Gastroesophageal sphincter (tissue), 4 donors: ENCODE data around the gene TM4SF5. TPM values are rescaled to one million over a fixed set of nuclear protein-coding genes. Genes with fewer than 3 reads are reported as not detected.
"Not testable (repeated sequence)": the region's sequence is repeated elsewhere in the genome, so short reads cannot be mapped to it uniquely, and the experiment has no call there.

Experiments
- ATAC-seq: fragments of 150-250 bp; one replicate; pipeline ENCODE4 v1.9.1; 2016; ENCODE audit warnings: mild to moderate bottlenecking, moderate library complexity
- H3K27ac ChIP-seq, 4 donors: fragments of 200-600 bp; sonication (generic) in 3 of 4; 1 replicate in 3 of 4; 2 replicates in 1 of 4; pipeline ENCODE4 v1.5.1; 2016 to 2019
- H3K27me3 ChIP-seq: fragments of 200-600 bp; sonication (generic); one replicate; pipeline ENCODE4 v1.5.1; 2019
- H3K36me3 ChIP-seq, 2 donors: fragments of 200-600 bp; sonication (generic); one replicate each; pipeline ENCODE4 v1.5.1; 2019; ENCODE audit warnings: control low read depth in 1 of 2
- H3K4me1 ChIP-seq, 3 donors: fragments of 200-600 bp; sonication (generic); 1 replicate in 2 of 3; 2 replicates in 1 of 3; pipeline ENCODE4 v1.5.1; 2016 to 2019; ENCODE audit warnings: control low read depth in 2 of 3
- H3K4me3 ChIP-seq, 2 donors: fragments of 200-600 bp; sonication (generic); one replicate each; pipeline ENCODE4 v1.5.1; 2019; ENCODE audit warnings: mild to moderate bottlenecking in 1 of 2, moderate library complexity in 1 of 2
- H3K9me3 ChIP-seq, 3 donors: fragments of 200-600 bp; sonication (generic); one replicate each; pipeline ENCODE4 v1.5.1; 2017 to 2019; ENCODE audit warnings: control low read depth in 2 of 3
- CTCF ChIP-seq, 4 experiments: fragments of 200-600 bp in 2 of 4; fragments of 450-650 bp in 2 of 4; sonication (generic) in 1 of 4; IDR thresholded peaks; one replicate each; pipeline ENCODE4 v1.5.1; 2017 to 2019; ENCODE audit warnings: antibody characterized with exemption in 4 of 4, mild to moderate bottlenecking in 2 of 4, moderate library complexity in 2 of 4
- EP300 ChIP-seq: sonication (generic); formaldehyde crosslinking; IDR thresholded peaks from one replicate; pipeline ENCODE4 v1.6.1; 2017; ENCODE audit warnings: antibody characterized with exemption, mild to moderate bottlenecking
- POLR2A ChIP-seq, 2 donors: fragments of 450-650 bp; IDR thresholded peaks; one replicate each; pipeline ENCODE4 v1.6.1; 2017; ENCODE audit warnings: antibody characterized with exemption in 2 of 2, mild to moderate bottlenecking in 2 of 2, moderate library complexity in 1 of 2
- POLR2AphosphoS5 ChIP-seq: sonication (generic); formaldehyde crosslinking; IDR thresholded peaks from one replicate; pipeline ENCODE4 v1.6.1; 2017; ENCODE audit warnings: antibody characterized with exemption
- WGBS, 2 donors: methylation state at CpG; one replicate each; pipeline ENCODE4 v1.1.5; 2018; ENCODE audit warnings: low coverage in 1 of 2; 5-methylcytosine and 5-hydroxymethylcytosine counted together
- total RNA-seq, 4 donors: library from RNA; depleted of rRNA; stranded (reverse); fragments of >200 nt; gene quantifications; one replicate each; pipeline ENCODE4 v1.1.0, GENCODE V29; 2016

TM4SF5 gene
- total RNA-seq, 4 donors from 2014 or later: not detected

- H3K27me3 ChIP-seq: no peaks in the 10 kb centered on the region
- H3K4me3 ChIP-seq: no peak overlapping the region
- 58 to 65% methylated on average over 7 to 8 of the region's 12 CpGs for WGBS, 2 donors
- ATAC-seq: no peak
- no peaks in the 10 kb centered on the region for H3K9me3 ChIP-seq
- TF ChIP-seq POLR2AphosphoS5 (no peak), EP300 (no peak), CTCF (IDR thresholded peaks at IDR 0.05) (no peak), POLR2A (IDR thresholded peaks at IDR 0.05) (no peak)
- peaks cover 0 to 55% of the 10 kb centered on the region in 2 donors for H3K36me3 ChIP-seq
- H3K4me1 ChIP-seq: no peaks in the 10 kb centered on the region
- no peak overlapping the region for H3K27ac ChIP-seq
Measured at GRCh38 chr17:4823373-4824089, 51.8 kb downstream of the TM4SF5 start.

GRCh38 chr17:4827399-4827798, 55.7 kb downstream of the TM4SF5 start:
- Histone ChIP-seq H3K36me3 (peaks cover 0 to 16% of the 10 kb centered on the region in 2 donors), H3K4me1 (no peaks in the 10 kb centered on the region), H3K4me3 (no peak overlapping the region), H3K27me3 (no peaks in the 10 kb centered on the region), H3K27ac (no peak overlapping the region), H3K9me3 (no peaks in the 10 kb centered on the region)
- ATAC-seq: no peak
- TF ChIP-seq CTCF (IDR thresholded peaks at IDR 0.05) (no peak), POLR2AphosphoS5 (no peak), EP300 (no peak), POLR2A (IDR thresholded peaks at IDR 0.05) (no peak)
- 77 to 85% methylated on average over 5 to 6 of the region's 8 CpGs for WGBS, 2 donors

- Histone ChIP-seq H3K4me3 (peak overlapping the region; percentile 58 to 98), H3K27ac (peak overlapping the region in 3 of 4 donors; percentile 76 to 93 (median 91)), H3K4me1 (peaks cover 0 to 41% (median 16%) of the 10 kb centered on the region in 3 donors)
- 1 to 2% methylated on average over 7 to 9 of the region's 17 CpGs for WGBS, 2 donors
- H3K36me3 ChIP-seq, H3K27me3 ChIP-seq, H3K9me3 ChIP-seq: not testable (repeated sequence)
- peak; percentile 13 for ATAC-seq
Measured at GRCh38 chr17:4832829-4833177, 61.1 kb downstream of the TM4SF5 start.

Other genes starting within 250 kb of the TM4SF5 start
- gene MYBBP1A, start 216.5 kb upstream of the TM4SF5 start, total RNA-seq: 10 to 100 TPM; 19.1 to 46.4 (median 40.9) TPM
- 1 to 10 TPM in 1 of 4 donors, under 1 TPM in 2, not detected in 1; 0.27 to 5.9 (median 0.47) TPM for gene GGT6, start 211.3 kb upstream of the TM4SF5 start, total RNA-seq
- gene SMTNL2, start 187.4 kb upstream of the TM4SF5 start, total RNA-seq: 1 to 10 TPM; 2.0 to 5.2 (median 3.7) TPM
- under 1 TPM in 1 of 4 donors, not detected in 3; 0.12 TPM for gene ALOX15, start 130.2 kb upstream of the TM4SF5 start, total RNA-seq
- gene PELP1, start 67.7 kb upstream of the TM4SF5 start, total RNA-seq: 10 to 100 TPM; 23.7 to 53.4 (median 28.5) TPM
- gene ARRB2, start 61.3 kb upstream of the TM4SF5 start, total RNA-seq: 10 to 100 TPM; 18.7 to 33.6 (median 28.5) TPM
- gene MED11, start 40.5 kb upstream of the TM4SF5 start, total RNA-seq: 10 to 100 TPM; 21.9 to 28.9 (median 22.7) TPM
- 1 to 10 TPM in 1 of 4 donors, under 1 TPM in 2, not detected in 1; 0.31 to 1.2 (median 0.67) TPM for gene ZMYND15, start 32.1 kb upstream of the TM4SF5 start, total RNA-seq
- gene CXCL16, start 32.0 kb upstream of the TM4SF5 start, total RNA-seq: 10 to 100 TPM in 2 of 4 donors, 1 to 10 TPM in 2; 5.3 to 11.6 (median 8.3) TPM
- 1 to 10 TPM in 2 of 4 donors, not detected in 2; 1.3 to 3.5 TPM for gene VMO1, start 14.5 kb downstream of the TM4SF5 start, total RNA-seq
- gene GLTPD2, start 17.1 kb downstream of the TM4SF5 start, total RNA-seq: not detected
- gene PSMB6, start 24.3 kb downstream of the TM4SF5 start, total RNA-seq: 100 to 1,000 TPM; 184 to 242 (median 187) TPM
- 10 to 100 TPM; 10.2 to 21.3 (median 15.7) TPM for gene PLD2, start 35.3 kb downstream of the TM4SF5 start, total RNA-seq
- gene MINK1, start 61.5 kb downstream of the TM4SF5 start, total RNA-seq: 10 to 100 TPM; 29.3 to 48.6 (median 46.4) TPM
- gene C17orf107, start 127.7 kb downstream of the TM4SF5 start, total RNA-seq: under 1 TPM; 0.30 to 0.81 (median 0.68) TPM
- under 1 TPM in 2 of 4 donors, not detected in 2; 0.23 to 0.67 TPM for gene CHRNE, start 131.2 kb downstream of the TM4SF5 start, total RNA-seq
- gene GP1BA, start 160.4 kb downstream of the TM4SF5 start, total RNA-seq: under 1 TPM in 1 of 4 donors, not detected in 3; 0.19 TPM
- gene SLC25A11, start 168.2 kb downstream of the TM4SF5 start, total RNA-seq: 10 to 100 TPM; 28.7 to 58.9 (median 46.8) TPM
- gene RNF167, start 168.4 kb downstream of the TM4SF5 start, total RNA-seq: 10 to 100 TPM; 67.3 to 98.8 (median 85.9) TPM
- gene PFN1, start 176.6 kb downstream of the TM4SF5 start, total RNA-seq: 1,000 to 10,000 TPM in 2 of 4 donors, 100 to 1,000 TPM in 2; 920 to 1,441 (median 1,060) TPM
- 10 to 100 TPM in 2 of 4 donors, 1 to 10 TPM in 2; 1.5 to 16.2 (median 7.6) TPM for gene ENO3, start 179.2 kb downstream of the TM4SF5 start, total RNA-seq
- 10 to 100 TPM; 35.1 to 77.5 (median 55.2) TPM for gene SPAG7, start 195.9 kb downstream of the TM4SF5 start, total RNA-seq
- 10 to 100 TPM; 16.7 to 50.0 (median 26.1) TPM for gene CAMTA2, start 215.8 kb downstream of the TM4SF5 start, total RNA-seq
- gene INCA1, start 225.6 kb downstream of the TM4SF5 start, total RNA-seq: 1 to 10 TPM in 2 of 4 donors, under 1 TPM in 1, not detected in 1; 0.93 to 4.4 (median 3.8) TPM
- 100 to 1,000 TPM; 147 to 302 (median 180) TPM for gene KIF1C, start 226.1 kb downstream of the TM4SF5 start, total RNA-seq